Kasumi-1 (cell line): ENCODE measurements around the gene EGFLAM.

Experiments used
- DNase-seq, 2 experiments: peaks; one replicate each; lab custom pipeline; 2025; lab: John Stamatoyannopoulos, UW

EGFLAM gene

GRCh38 chr5:38258319-38259061 lies at the start of gene EGFLAM:
Gene EGFLAM (plus strand): TSS chr5:38258559. CDS start chr5:38258755, 196 bp downstream.
- DNase-seq: peak; percentile 21 to 34

GRCh38 chr5:38208782-38209378 lies 49.5 kb upstream of the EGFLAM start:
- DNase-seq: peak; percentile 32 to 43

GRCh38 chr5:38210676-38211353 lies 47.5 kb upstream of the EGFLAM start:
- no peak for DNase-seq

- DNase-seq: no peak
Observed at GRCh38 chr5:38211354-38211710, 47.0 kb upstream of the EGFLAM start.

- DNase-seq: no peak
Observed at GRCh38 chr5:38212307-38212706, 46.1 kb upstream of the EGFLAM start.

DNA sequence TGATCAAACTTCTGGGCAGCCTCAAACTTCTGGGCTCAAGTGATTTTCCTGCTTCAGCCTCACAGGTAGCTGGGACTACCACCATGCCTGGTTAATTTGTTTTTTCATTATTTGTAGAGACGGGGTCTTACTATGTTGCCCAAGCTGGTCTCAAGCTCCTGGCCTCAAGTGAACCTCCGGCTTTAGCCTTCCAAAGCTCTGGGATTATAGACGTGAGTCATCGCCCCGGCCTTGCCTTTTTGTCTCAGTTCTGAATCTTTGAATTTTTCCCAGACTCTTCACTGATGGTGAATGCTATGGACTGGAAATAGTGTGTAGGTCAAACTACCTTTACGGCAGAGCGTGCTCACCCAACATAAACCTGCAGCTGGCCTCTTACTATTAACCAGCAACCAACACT lies 32.3 kb upstream of the EGFLAM start:
- DNase-seq: no peak

DNA sequence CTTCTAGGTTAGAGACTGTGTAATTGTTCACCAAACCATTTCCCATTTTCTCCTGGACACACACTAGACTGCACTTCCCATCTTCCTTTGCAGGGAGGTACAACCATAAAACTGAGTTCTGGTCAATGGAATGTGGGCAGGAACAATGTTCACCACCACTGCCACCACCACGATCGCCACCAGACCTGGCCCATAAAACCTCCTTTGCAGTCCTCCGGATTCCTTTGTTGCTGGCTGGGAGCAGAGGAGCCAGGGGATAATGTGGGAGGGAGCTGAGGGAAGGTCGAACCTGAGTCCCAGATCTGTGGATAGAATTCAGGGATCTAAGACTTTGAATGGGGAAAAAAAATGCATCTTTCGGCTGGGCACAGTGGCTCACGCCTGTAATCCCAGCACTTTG lies 29.4 kb upstream of the EGFLAM start:
- DNase-seq: no peak

GRCh38 chr5:38234737-38235136 lies 23.6 kb upstream of the EGFLAM start:
- DNase-seq: no peak

GRCh38 chr5:38237681-38238080 lies 20.7 kb upstream of the EGFLAM start:
- DNase-seq: no peak

- no peak for DNase-seq
Observed at GRCh38 chr5:38240212-38240611, 18.1 kb upstream of the EGFLAM start.

DNA sequence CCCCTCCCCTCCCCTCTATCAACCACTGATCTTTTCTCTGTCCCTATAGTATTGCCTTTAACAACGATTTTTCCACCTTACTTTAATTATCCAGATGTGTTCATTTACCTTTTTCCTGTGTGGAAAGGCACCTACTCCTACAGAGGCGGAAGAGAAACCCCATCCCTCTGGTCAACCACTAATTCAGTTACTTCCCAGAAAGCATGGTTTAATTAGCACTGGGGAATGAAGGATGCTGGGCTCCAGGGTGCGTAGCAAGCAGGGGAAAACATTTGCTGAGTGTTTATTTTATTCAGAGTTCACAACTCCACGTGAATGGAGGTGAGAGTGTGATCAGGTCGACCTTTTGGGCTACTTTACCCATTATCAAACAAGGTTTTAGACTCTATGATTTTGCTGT lies 16.7 kb upstream of the EGFLAM start:
- DNase-seq: no peak

- no peak for DNase-seq
Observed at GRCh38 chr5:38245307-38245706, 13.1 kb upstream of the EGFLAM start.

- no peak for DNase-seq
Observed at GRCh38 chr5:38249301-38249700, 9.1 kb upstream of the EGFLAM start.

DNA sequence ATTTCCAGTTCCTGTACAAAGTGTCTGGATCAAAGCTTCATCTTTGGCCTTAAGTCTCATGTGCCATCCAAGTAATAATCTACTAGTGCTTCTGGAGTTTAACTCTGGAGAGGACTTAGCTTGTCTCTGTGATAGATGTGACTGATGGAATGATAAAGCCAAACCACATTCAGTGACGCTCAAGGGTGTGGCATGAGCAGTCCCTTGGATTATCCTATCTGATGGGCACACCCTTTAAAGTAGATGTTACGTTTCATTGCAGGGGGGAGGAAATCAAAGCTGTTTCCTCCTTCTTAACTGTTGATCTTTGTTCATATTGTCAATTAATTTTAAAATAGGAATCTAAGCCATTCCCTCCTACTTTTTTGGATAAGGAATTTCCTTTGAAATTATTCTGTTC lies 8.5 kb upstream of the EGFLAM start:
- no peak for DNase-seq

- DNase-seq: no peak
Observed at GRCh38 chr5:38250763-38251448, 7.5 kb upstream of the EGFLAM start.

- DNase-seq: no peak
Observed at GRCh38 chr5:38253759-38254158, 4.6 kb upstream of the EGFLAM start.

GRCh38 chr5:38257308-38258041 lies 884 bp upstream of the EGFLAM start:
- no peak for DNase-seq

- no peak for DNase-seq
Observed at GRCh38 chr5:38258042-38258318, 379 bp upstream of the EGFLAM start.

DNA sequence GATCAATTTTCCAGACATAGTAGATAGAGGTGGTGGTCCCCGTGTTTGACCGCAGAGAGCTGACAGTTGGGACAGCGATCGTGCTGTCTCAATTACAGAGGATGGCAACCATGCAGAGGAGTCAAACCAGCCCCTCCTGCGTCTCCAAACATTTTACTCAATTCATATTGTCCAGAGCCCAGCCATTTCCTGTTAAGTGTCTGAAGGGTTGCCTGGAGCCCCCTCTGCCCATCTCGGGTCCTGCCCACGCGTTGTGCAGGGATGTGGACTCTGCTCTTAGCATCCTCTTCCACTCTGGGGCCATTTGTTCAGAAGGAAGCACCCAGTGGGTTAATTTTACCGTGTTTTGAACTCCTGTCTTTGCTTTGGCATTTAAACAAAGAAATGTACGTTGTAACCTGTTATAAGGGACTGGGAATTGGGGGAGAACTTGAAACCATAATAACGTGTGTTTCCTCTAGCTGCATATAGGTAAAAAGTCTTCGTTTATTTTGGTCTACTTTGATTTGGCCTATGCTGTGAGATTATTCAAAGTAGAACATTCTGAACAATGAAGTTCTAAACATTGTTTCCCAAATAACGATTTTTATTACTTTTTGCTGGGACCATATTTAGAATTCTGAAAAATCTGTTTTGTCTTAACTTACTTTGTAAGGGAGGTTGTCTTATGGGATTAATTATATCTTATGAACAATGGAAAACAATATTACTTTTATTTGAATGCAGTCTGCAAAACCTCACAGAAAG lies 876 bp downstream of the EGFLAM start:
- DNase-seq: no peak

DNA sequence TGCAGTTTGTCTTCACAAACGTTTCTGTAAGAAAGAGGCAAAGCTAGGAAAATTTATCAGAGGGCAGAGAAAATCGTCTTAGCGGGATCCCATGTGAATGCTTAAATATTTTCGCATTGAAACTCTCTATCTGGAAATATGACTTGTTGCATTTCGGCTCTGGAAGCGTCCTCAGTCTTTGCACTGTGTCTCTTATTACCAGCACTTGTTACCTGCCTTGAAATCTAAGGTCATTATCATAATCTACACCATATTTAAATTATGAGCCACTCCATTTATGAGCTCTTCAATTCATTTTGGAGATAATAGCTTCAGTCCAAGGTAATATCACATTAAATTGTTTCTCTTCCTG lies 1.4 kb downstream of the EGFLAM start:
- no peak for DNase-seq

DNA sequence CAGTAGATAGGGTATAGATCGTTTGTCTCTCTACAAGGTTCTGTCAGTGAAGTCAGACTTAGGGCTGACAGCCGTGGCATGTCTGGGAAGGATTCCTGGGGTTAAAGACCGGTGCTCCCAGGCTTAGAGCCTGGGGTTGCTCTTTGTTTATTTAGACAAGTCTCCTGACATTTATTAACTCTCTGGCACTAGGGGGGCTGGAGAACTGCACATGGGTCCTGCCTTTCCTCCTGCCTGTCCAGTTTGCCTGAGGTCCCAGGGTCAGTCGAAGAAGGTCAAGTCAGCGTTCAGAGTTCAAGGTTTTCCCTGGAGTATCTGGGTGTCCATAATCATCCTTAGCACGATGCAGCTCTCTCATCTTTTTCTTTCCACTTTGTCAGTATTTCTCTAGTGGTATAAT lies 5.6 kb downstream of the EGFLAM start:
- DNase-seq: no peak
